ENCODE measurements around the gene SPTB.

Gene SPTB

GRCh38 chr14:64700894-64701293 is 178.8 kb downstream of the SPTB start:
- Histone ChIP-seq H3K9me2 (replicated peaks; ENCODE audit: insufficient read depth, low read length) (no peaks in the 10 kb centered on the region), H4K20me1 (ENCODE audit: insufficient read depth, low read length) (no peaks in the 10 kb centered on the region), H3K27ac (ENCODE audit: low read length) (no peak overlapping the region), H2AFZ (ENCODE audit: low read length) (no peak overlapping the region), H3K4me1 (ENCODE audit: low read length) (no peaks in the 10 kb centered on the region), H3K79me2 (ENCODE audit: low read length) (no peaks in the 10 kb centered on the region), H3K4me2 (ENCODE audit: low read depth, low read length) (no peak overlapping the region), H3K9ac (ENCODE audit: low read length) (no peak overlapping the region), H3K27me3 (replicated peaks; ENCODE audit: insufficient read depth, low read length) (peaks cover 13% of the 10 kb centered on the region; the same call in 1 of the 2 replicates), H3F3A (ENCODE audit: insufficient read depth, low read length) (no peaks in the 10 kb centered on the region), H3K9me3 (replicated peaks; ENCODE audit: insufficient read depth, low read length) (no peaks in the 10 kb centered on the region), H3K4me3 (ENCODE audit: low read length) (no peak overlapping the region), H3K36me3 (replicated peaks; ENCODE audit: insufficient read depth, low read length) (no peaks in the 10 kb centered on the region)
- TF ChIP-seq CTCF (IDR thresholded peaks at IDR 0.05; ENCODE audit: low read length): no peak
- TF ChIP-seq EZH2 (optimal IDR thresholded peaks at IDR 0.05; ENCODE audit: low read depth, low read length): no peak
- no peak for TF ChIP-seq EZH2phosphoT487 (IDR thresholded peaks at IDR 0.05; ENCODE audit: low read length)
- DNase-seq: no peak

- H3K9me2 ChIP-seq (replicated peaks; ENCODE audit: insufficient read depth, low read length): no peaks in the 10 kb centered on the region
- no peak overlapping the region for H3K9ac ChIP-seq (ENCODE audit: low read length)
- no peak overlapping the region for H3K4me3 ChIP-seq (ENCODE audit: low read length)
- H3K27ac ChIP-seq (ENCODE audit: low read length): no peak overlapping the region
- H3F3A ChIP-seq (ENCODE audit: insufficient read depth, low read length): no peaks in the 10 kb centered on the region
- no peaks in the 10 kb centered on the region for H3K36me3 ChIP-seq (replicated peaks; ENCODE audit: insufficient read depth, low read length)
- TF ChIP-seq CTCF (IDR thresholded peaks at IDR 0.05; ENCODE audit: low read length) (no peak), EZH2phosphoT487 (IDR thresholded peaks at IDR 0.05; ENCODE audit: low read length) (no peak), EZH2 (optimal IDR thresholded peaks at IDR 0.05; ENCODE audit: low read depth, low read length) (no peak)
- H3K79me2 ChIP-seq (ENCODE audit: low read length): no peaks in the 10 kb centered on the region
- peaks cover 12% of the 10 kb centered on the region; the same call in 1 of the 2 replicates for H3K27me3 ChIP-seq (replicated peaks; ENCODE audit: insufficient read depth, low read length)
- no peaks in the 10 kb centered on the region for H3K9me3 ChIP-seq (replicated peaks; ENCODE audit: insufficient read depth, low read length)
- no peak overlapping the region for H2AFZ ChIP-seq (ENCODE audit: low read length)
- H3K4me1 ChIP-seq (ENCODE audit: low read length): no peaks in the 10 kb centered on the region
- H4K20me1 ChIP-seq (ENCODE audit: insufficient read depth, low read length): no peaks in the 10 kb centered on the region
- no peak for DNase-seq
- no peak overlapping the region for H3K4me2 ChIP-seq (ENCODE audit: low read depth, low read length)
These were observed 179.4 kb downstream of the SPTB start for GRCh38 chr14:64700290-64700689.

GRCh38 chr14:64698903-64699302 is 180.8 kb downstream of the SPTB start:
- H3K27me3 ChIP-seq (replicated peaks; ENCODE audit: insufficient read depth, low read length): no peaks in the 10 kb centered on the region

More at GRCh38 chr14:64698903-64699302, 180.8 kb downstream of the SPTB start:
- no peak overlapping the region for H2AFZ ChIP-seq (ENCODE audit: low read length)
- H3K9me2 ChIP-seq (replicated peaks; ENCODE audit: insufficient read depth, low read length): no peaks in the 10 kb centered on the region
- H3K9me3 ChIP-seq (replicated peaks; ENCODE audit: insufficient read depth, low read length): no peaks in the 10 kb centered on the region
- no peaks in the 10 kb centered on the region for H3K36me3 ChIP-seq (replicated peaks; ENCODE audit: insufficient read depth, low read length)
- no peaks in the 10 kb centered on the region for H3K4me1 ChIP-seq (ENCODE audit: low read length)
- DNase-seq: peak; percentile 22
- no peaks in the 10 kb centered on the region for H4K20me1 ChIP-seq (ENCODE audit: insufficient read depth, low read length)
- TF ChIP-seq EZH2 (optimal IDR thresholded peaks at IDR 0.05; ENCODE audit: low read depth, low read length): no peak
- no peak for TF ChIP-seq EZH2phosphoT487 (IDR thresholded peaks at IDR 0.05; ENCODE audit: low read length)
- no peak for TF ChIP-seq CTCF (IDR thresholded peaks at IDR 0.05; ENCODE audit: low read length)
- no peak overlapping the region for H3K27ac ChIP-seq (ENCODE audit: low read length)
- no peaks in the 10 kb centered on the region for H3F3A ChIP-seq (ENCODE audit: insufficient read depth, low read length)
- H3K4me2 ChIP-seq (ENCODE audit: low read depth, low read length): no peak overlapping the region
- no peaks in the 10 kb centered on the region for H3K79me2 ChIP-seq (ENCODE audit: low read length)
- no peak overlapping the region for H3K9ac ChIP-seq (ENCODE audit: low read length)
- H3K4me3 ChIP-seq (ENCODE audit: low read length): no peak overlapping the region
